Measurements from ENCODE around the gene GGNBP2.

Gene GGNBP2

GRCh38 chr17:36515837-36516236 is 28.9 kb upstream of the GGNBP2 start:
- in situ Hi-C loops (cut with HindIII; ENCODE audit: low sequenced_read_pairs), result no loop called here

- in situ Hi-C loops (cut with HindIII; ENCODE audit: low sequenced_read_pairs), result no loop called here
Observed at GRCh38 chr17:36523113-36523512, 21.6 kb upstream of the GGNBP2 start.

- in situ Hi-C loops (cut with HindIII; ENCODE audit: low sequenced_read_pairs), result no loop called here
Observed at GRCh38 chr17:36524428-36524876, 20.3 kb upstream of the GGNBP2 start.

- in situ Hi-C loops (cut with HindIII; ENCODE audit: low sequenced_read_pairs), result no loop called here
Observed at GRCh38 chr17:36525113-36525512, 19.6 kb upstream of the GGNBP2 start.

- in situ Hi-C loops (cut with HindIII; ENCODE audit: low sequenced_read_pairs), result no loop called here
Observed at GRCh38 chr17:36525888-36526287, 18.8 kb upstream of the GGNBP2 start.

GRCh38 chr17:36527621-36528250 is 17.0 kb upstream of the GGNBP2 start:
- in situ Hi-C loops (cut with HindIII; ENCODE audit: low sequenced_read_pairs), result no loop called here

- in situ Hi-C loops (cut with HindIII; ENCODE audit: low sequenced_read_pairs), result no loop called here
Observed at GRCh38 chr17:36529121-36529520, 15.6 kb upstream of the GGNBP2 start.

GRCh38 chr17:36532435-36532975 is 12.2 kb upstream of the GGNBP2 start:
- in situ Hi-C loops (cut with HindIII; ENCODE audit: low sequenced_read_pairs), result no loop called here

- in situ Hi-C loops (cut with HindIII; ENCODE audit: low sequenced_read_pairs), result no loop called here
Observed at GRCh38 chr17:36533935-36534839, 10.5 kb upstream of the GGNBP2 start.

- in situ Hi-C loops (cut with HindIII; ENCODE audit: low sequenced_read_pairs), result no loop called here
Observed at GRCh38 chr17:36534840-36535668, 9.7 kb upstream of the GGNBP2 start, which contains the start of the genes MYO19 and PIGW. Gene MYO19 (minus strand): TSS chr17:36534868. CDS start chr17:36532538, 2,330 bp downstream. Gene PIGW (plus strand): TSS chr17:36534987. CDS start chr17:36537102, 2,115 bp downstream.

- in situ Hi-C loops (cut with HindIII; ENCODE audit: low sequenced_read_pairs), result no loop called here
Observed at GRCh38 chr17:36535669-36536081, 9.0 kb upstream of the GGNBP2 start.

- in situ Hi-C loops (cut with HindIII; ENCODE audit: low sequenced_read_pairs), result no loop called here
Observed at GRCh38 chr17:36540696-36541095, 4.0 kb upstream of the GGNBP2 start.

- in situ Hi-C loops (cut with HindIII; ENCODE audit: low sequenced_read_pairs), result no loop called here
Observed at GRCh38 chr17:36542755-36543154, 2.0 kb upstream of the GGNBP2 start.

GRCh38 chr17:36544044-36544306 is 744 bp upstream of the GGNBP2 start:
- in situ Hi-C loops (cut with HindIII; ENCODE audit: low sequenced_read_pairs), result no loop called here

GRCh38 chr17:36545077-36545464 is 352 bp downstream of the GGNBP2 start:
- in situ Hi-C loops (cut with HindIII; ENCODE audit: low sequenced_read_pairs), result no loop called here

GRCh38 chr17:36545465-36546417 is 1.0 kb downstream of the GGNBP2 start:
- in situ Hi-C loops (cut with HindIII; ENCODE audit: low sequenced_read_pairs), result no loop called here

GRCh38 chr17:36546418-36547093 is 1.8 kb downstream of the GGNBP2 start:
- in situ Hi-C loops (cut with HindIII; ENCODE audit: low sequenced_read_pairs), result no loop called here

- in situ Hi-C loops (cut with HindIII; ENCODE audit: low sequenced_read_pairs), result no loop called here
Observed at GRCh38 chr17:36547776-36548175, 3.1 kb downstream of the GGNBP2 start.
